Measurements from ENCODE around the gene OR4F29.
"Not testable (repeated sequence)": the region's sequence is repeated elsewhere in the genome, so short reads cannot be mapped to it uniquely, and the experiment has no call there.

OR4F29 gene

GRCh38 chr1:451578-451977 is at the start of gene OR4F29:
Gene OR4F29 (minus strand): TSS chr1:451678. CDS start chr1:451678, 0 bp downstream.
- not testable (repeated sequence) for DNase-seq (ENCODE audit: low spot score)

Data from germinal center (tissue), 1 donor.